IPS DF 4.7 (cell line): Measurements from ENCODE around the gene GOT1.

Experiments used
- DNase-seq: peaks from one replicate; pipeline ENCODE4 v3.0.0-alpha.2; 2013; ENCODE audit warnings: low spot score; ENCODE audit errors: extremely low read depth

The GOT1 gene

GRCh38 chr10:99360934-99361333 lies 69.5 kb downstream of the GOT1 start:
- DNase-seq = no peak

- DNase-seq = peak; percentile 58
Measured at GRCh38 chr10:99358101-99358500, 72.3 kb downstream of the GOT1 start.

GRCh38 chr10:99357691-99358090 lies 72.7 kb downstream of the GOT1 start:
- DNase-seq = no peak

- no peak for DNase-seq
Measured at GRCh38 chr10:99353182-99353581, 77.2 kb downstream of the GOT1 start.

- no peak for DNase-seq
Measured at GRCh38 chr10:99347672-99348071, 82.8 kb downstream of the GOT1 start.
